Keratinocyte (primary cell): ENCODE data around the gene PLCL1. TPM values are rescaled to one million over a fixed set of nuclear protein-coding genes. Genes with fewer than 3 reads are reported as not detected.

ENCODE experiments used
- DNase-seq: peaks from one replicate; pipeline ENCODE4 v3.0.0-alpha.2; 2011; ENCODE audit warnings: low read depth, missing footprints, low spot score
- FAIRE-seq: peaks from 2 replicates; lab custom pipeline; 2011; peaks lifted over from hg19 to GRCh38; lab: Jason Lieb, UNC
- H2AFZ ChIP-seq: 2 replicates; pipeline ENCODE4 v1.6.0; 2012; ENCODE audit warnings: low read length, control low read depth, inconsistent platforms; ENCODE audit not compliant: control insufficient read depth
- H3K27ac ChIP-seq: 2 replicates; pipeline ENCODE4 v1.5.1; 2011; ENCODE audit warnings: low read length; ENCODE audit not compliant: control insufficient read depth, insufficient read depth
- H3K27me3 ChIP-seq: 3 replicates; pipeline ENCODE4 v1.6.0; 2011; ENCODE audit warnings: low read length; ENCODE audit not compliant: control insufficient read depth, insufficient read depth; ENCODE audit errors: extremely low read depth
- H3K36me3 ChIP-seq, 2 experiments: 2 replicates in 1 of 2; 3 replicates in 1 of 2; pipeline ENCODE4 v1.5.1; 2011; ENCODE audit warnings: low read length in 2 of 2, mild to moderate bottlenecking in 1 of 2; ENCODE audit not compliant: control insufficient read depth in 2 of 2, insufficient read depth in 2 of 2; ENCODE audit errors: extremely low read depth in 1 of 2
- H3K4me1 ChIP-seq: 3 replicates; pipeline ENCODE4 v1.5.1; 2011; ENCODE audit warnings: low read length; ENCODE audit not compliant: control insufficient read depth, insufficient read depth; ENCODE audit errors: extremely low read depth
- H3K4me2 ChIP-seq: 3 replicates; pipeline ENCODE4 v1.6.0; 2011; ENCODE audit warnings: low read depth, low read length; ENCODE audit not compliant: control insufficient read depth, insufficient read depth; ENCODE audit errors: extremely low read depth
- H3K4me3 ChIP-seq, 3 experiments: fragments of 200-600 bp in 1 of 3; sonication (generic) in 1 of 3; 2 replicates in 2 of 3; 3 replicates in 1 of 3; pipeline ENCODE4 v1.5.1; 2011 to 2016; ENCODE audit warnings: low read length in 3 of 3, mild to moderate bottlenecking in 3 of 3, control low read depth in 2 of 3, inconsistent platforms in 1 of 3, low read depth in 1 of 3, mixed read lengths in 1 of 3, mixed run types in 1 of 3, moderate library complexity in 1 of 3; ENCODE audit not compliant: control insufficient read depth in 2 of 3, insufficient read depth in 2 of 3; ENCODE audit errors: extremely low read depth in 1 of 3
- H3K79me2 ChIP-seq: 2 replicates; pipeline ENCODE4 v1.6.0; 2012; ENCODE audit warnings: low read length; ENCODE audit not compliant: control insufficient read depth, insufficient read depth
- H3K9ac ChIP-seq: 3 replicates; pipeline ENCODE4 v1.6.0; 2011; ENCODE audit warnings: low read length; ENCODE audit not compliant: control insufficient read depth, insufficient read depth; ENCODE audit errors: extremely low read depth
- H3K9me1 ChIP-seq: 3 replicates; pipeline ENCODE4 v1.6.0; 2011; ENCODE audit warnings: low read length; ENCODE audit not compliant: control insufficient read depth, insufficient read depth; ENCODE audit errors: extremely low read depth
- H3K9me3 ChIP-seq: 2 replicates; pipeline ENCODE4 v1.5.1; 2012; ENCODE audit warnings: low read depth, low read length; ENCODE audit not compliant: control insufficient read depth
- H4K20me1 ChIP-seq: 3 replicates; pipeline ENCODE4 v1.6.0; 2011; ENCODE audit warnings: low read length; ENCODE audit not compliant: control insufficient read depth, insufficient read depth; ENCODE audit errors: extremely low read depth
- CTCF ChIP-seq, 3 experiments: IDR thresholded peaks in 1 of 3; conservative IDR thresholded peaks in 1 of 3; optimal IDR thresholded peaks in 1 of 3; 2 replicates in 2 of 3; 3 replicates in 1 of 3; pipeline versions ENCODE3 to v1.5.1; 2011; ENCODE audit warnings: low read length in 3 of 3, mild to moderate bottlenecking in 3 of 3, moderate library complexity in 2 of 3, control low read depth in 1 of 3, inconsistent platforms in 1 of 3; ENCODE audit not compliant: insufficient read depth in 2 of 3; ENCODE audit errors: extremely low read depth in 1 of 3
- EZH2 ChIP-seq: IDR thresholded peaks from one replicate; pipeline ENCODE4 v1.6.1; 2012; ENCODE audit warnings: inconsistent platforms, mild to moderate bottlenecking, low read length, moderate library complexity
- dilution Hi-C: fragments of 300-500 bp; cut with MboI; formaldehyde crosslinking; loops from one replicate; pipeline ENCODE4 v1.7.0; 2020; ENCODE audit warnings: low sequenced_read_pairs; ENCODE audit not compliant: extremely low pct_ligation_motif_present
- polyA plus RNA-seq, 5 experiments: library from polyadenylated mRNA; depleted of rRNA in 3 of 5; stranded (reverse) in 3 of 5; stranded (forward) in 1 of 5; unstranded in 1 of 5; fragments of >200 nt; gene quantifications; 1 replicate in 1 of 5; 2 replicates in 3 of 5; 3 replicates in 1 of 5; pipeline versions ENCODE4 v1.2.1 to v1.2.3, GENCODE V29; 2011 to 2012; ENCODE audit warnings: missing spikeins in 2 of 5, low read depth in 1 of 5, low replicate concordance in 1 of 5

The PLCL1 gene
- polyA plus RNA-seq, 1 donor (not counting 4 experiments of a cell fraction or from before 2014, with no cell fraction given) = 0.01 TPM

DNA sequence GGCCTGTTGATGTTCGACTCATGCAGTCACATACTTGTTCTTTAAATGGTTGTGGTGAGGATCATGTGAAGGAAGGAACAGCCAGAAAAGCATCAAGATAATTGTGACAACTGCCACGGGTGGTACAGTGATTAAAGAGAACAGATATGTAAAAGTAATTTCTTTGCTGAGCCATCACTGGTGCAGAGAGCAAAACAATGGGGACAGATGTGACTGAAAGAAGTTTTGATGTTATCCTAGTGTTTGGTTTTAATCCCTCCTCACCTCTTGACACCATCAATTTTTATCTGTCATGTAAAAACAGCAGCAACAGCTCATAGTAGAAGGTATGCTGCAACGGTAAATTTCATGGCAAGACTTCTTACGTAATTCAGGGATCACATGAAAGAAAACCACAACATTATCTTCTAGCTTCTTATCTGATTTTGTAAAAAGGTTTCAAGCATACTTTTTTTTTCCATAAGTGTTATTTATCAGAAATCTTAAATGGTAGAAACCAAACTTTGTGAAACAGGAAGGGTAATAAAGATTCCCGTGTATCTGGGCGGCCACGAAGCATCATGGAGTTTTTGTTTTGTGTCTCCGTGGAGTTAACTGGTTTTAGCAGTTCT lies 65.2 kb downstream of the PLCL1 start:
- H2AFZ ChIP-seq = no peak overlapping the region
- no peak overlapping the region for H3K4me3 ChIP-seq
- no peaks in the 10 kb centered on the region for H3K9me3 ChIP-seq
- no peaks in the 10 kb centered on the region for H3K4me1 ChIP-seq
- FAIRE-seq (no peak), DNase-seq (no peak)
- H3K36me3 ChIP-seq = no peaks in the 10 kb centered on the region
- dilution Hi-C loops = no loop called here
- H3K27ac ChIP-seq = no peak overlapping the region
- H4K20me1 ChIP-seq = no peaks in the 10 kb centered on the region
- H3K79me2 ChIP-seq = no peaks in the 10 kb centered on the region
- no peak overlapping the region for H3K4me2 ChIP-seq
- H3K27me3 ChIP-seq = no peaks in the 10 kb centered on the region
- H3K9me1 ChIP-seq = no peaks in the 10 kb centered on the region
- no peak overlapping the region for H3K9ac ChIP-seq
- no peak for TF ChIP-seq EZH2
- TF ChIP-seq CTCF (optimal IDR thresholded peaks at IDR 0.05 in 1 of 3, IDR thresholded peaks at IDR 0.05 in 1 of 3, conservative IDR thresholded peaks at IDR 0.05 in 1 of 3; ENCODE audit: extremely low read depth in 1 of 3, insufficient read depth in 2 of 3, low read length in 3 of 3) = no peak

DNA sequence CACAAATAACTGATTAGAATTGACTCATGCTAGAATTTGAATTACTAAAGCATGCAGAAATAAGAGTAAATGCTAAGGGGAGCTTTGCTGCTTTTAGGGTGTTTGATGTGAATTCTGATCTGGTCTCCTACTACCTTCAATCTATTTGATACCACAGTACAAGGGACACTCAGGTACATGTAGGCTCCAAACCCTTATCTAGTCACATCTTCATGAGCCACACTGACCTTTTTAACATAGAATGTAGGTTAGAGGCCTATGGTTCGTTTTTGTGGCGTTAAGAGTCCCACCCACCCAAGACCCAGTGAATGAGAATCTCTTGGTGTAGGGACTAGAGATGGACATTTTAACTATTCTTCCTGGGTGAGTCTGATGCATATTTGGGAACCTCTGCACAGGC lies 65.7 kb downstream of the PLCL1 start:
- Histone ChIP-seq H3K9ac (no peak overlapping the region), H3K9me3 (no peaks in the 10 kb centered on the region), H3K4me3 (no peak overlapping the region), H3K4me1 (no peaks in the 10 kb centered on the region), H3K4me2 (no peak overlapping the region), H2AFZ (no peak overlapping the region), H3K27me3 (no peaks in the 10 kb centered on the region), H3K79me2 (no peaks in the 10 kb centered on the region), H3K36me3 (no peaks in the 10 kb centered on the region), H3K9me1 (no peaks in the 10 kb centered on the region), H3K27ac (no peak overlapping the region), H4K20me1 (no peaks in the 10 kb centered on the region)
- DNase-seq (no peak), FAIRE-seq (no peak)
- TF ChIP-seq EZH2 (no peak), CTCF (optimal IDR thresholded peaks at IDR 0.05 in 1 of 3, IDR thresholded peaks at IDR 0.05 in 1 of 3, conservative IDR thresholded peaks at IDR 0.05 in 1 of 3; ENCODE audit: extremely low read depth in 1 of 3, insufficient read depth in 2 of 3, low read length in 3 of 3) (no peak)
- dilution Hi-C loops = no loop called here
